GM12801 (cell line): Measurements from ENCODE around the gene SERPINA12.

Experiments used
- CTCF ChIP-seq: IDR thresholded peaks from one replicate; pipeline ENCODE4 v1.5.1; 2011; ENCODE audit warnings: control low read depth; ENCODE audit not compliant: insufficient read length; ENCODE audit errors: extremely low read depth

SERPINA12 gene

GRCh38 chr14:94521375-94522114, 12.3 kb upstream of the SERPINA12 start:
- no peak for TF ChIP-seq CTCF

- TF ChIP-seq CTCF, result no peak
Measured at GRCh38 chr14:94517641-94518257, 8.5 kb upstream of the SERPINA12 start.

- TF ChIP-seq CTCF, result no peak
Measured at GRCh38 chr14:94517248-94517640, 8.0 kb upstream of the SERPINA12 start.

- no peak for TF ChIP-seq CTCF
Measured at GRCh38 chr14:94515856-94516255, 6.6 kb upstream of the SERPINA12 start.

GRCh38 chr14:94515426-94515825, 6.2 kb upstream of the SERPINA12 start:
- no peak for TF ChIP-seq CTCF

- no peak for TF ChIP-seq CTCF
Measured at GRCh38 chr14:94514351-94514750, 5.1 kb upstream of the SERPINA12 start.

- TF ChIP-seq CTCF, result no peak
Measured at GRCh38 chr14:94505641-94506040, 3.6 kb downstream of the SERPINA12 start.
